K562 (cell line): Measurements from ENCODE around the gene MBD1. TPM values are rescaled to one million over a fixed set of nuclear protein-coding genes. Genes with fewer than 3 reads are reported as not detected.

ENCODE experiments used
- SIX5 ChIP-seq, 2 experiments: IDR thresholded peaks; 2 replicates each; pipeline ENCODE4 v1.6.1; 2011; ENCODE audit warnings: low read length in 2 of 2, borderline replicate concordance in 1 of 2, low read depth in 1 of 2, mild to moderate bottlenecking in 1 of 2, moderate library complexity in 1 of 2; ENCODE audit not compliant: insufficient read depth in 1 of 2
- polyA plus RNA-seq, 8 experiments: library from polyadenylated mRNA; depleted of rRNA in 4 of 8; stranded (reverse) in 5 of 8; unstranded in 3 of 8; fragments of >200 nt; fragmentation: Nextera tagmentation in 2 of 8; fragmentation: Illumina TruSeq in 1 of 8; extraction: Ambion mirVana in 2 of 8; extraction: Trizol in 1 of 8; gene quantifications; 2 replicates each; pipeline versions ENCODE4 v1.2.1 to v1.2.3, GENCODE V29; 2011 to 2014; ENCODE audit warnings: inconsistent platforms in 1 of 8, missing spikeins in 1 of 8
- total RNA-seq, 7 experiments: library from RNA; depleted of rRNA in 6 of 7; stranded (reverse); fragments of >200 nt in 6 of 7; fragmentation: Illumina TruSeq in 2 of 7; extraction: Trizol in 2 of 7; gene quantifications; 2 replicates each; pipeline versions ENCODE4 v1.2.1 to v1.2.3, GENCODE V29; 2011 to 2021; ENCODE audit warnings: low replicate concordance in 1 of 7
- TF ChIP-seq, protein P1 (sequence below), 3 experiments: fragments of 200-800 bp in 1 of 3; fragments of 250-450 bp in 1 of 3; fragments of 450-650 bp in 1 of 3; sonication (Bioruptor Pico) in 1 of 3; sonication (Bioruptor generic) in 1 of 3; formaldehyde crosslinking in 1 of 3; IDR thresholded peaks; 2 replicates each; pipeline versions ENCODE4 v1.6.1 to v1.8.0; 2016 to 2022; ENCODE audit warnings: mild to moderate bottlenecking in 2 of 3, missing genetic modification characterization in 2 of 3, missing compliant biosample characterization in 1 of 3, moderate library complexity in 1 of 3
- TF ChIP-seq, protein P2 (sequence below): sonication (generic); formaldehyde crosslinking; IDR thresholded peaks from 2 replicates; pipeline ENCODE4 v1.8.1; 2023; ENCODE audit warnings: mild to moderate bottlenecking, missing genetic modification reagents

MBD1 gene
- total and polyA plus RNA-seq, 9 of the 15 experiments (the other 6 are each of a cell fraction or from before 2014, with no cell fraction given) = 3.0 to 59.7 (median 31.7) TPM

DNA sequence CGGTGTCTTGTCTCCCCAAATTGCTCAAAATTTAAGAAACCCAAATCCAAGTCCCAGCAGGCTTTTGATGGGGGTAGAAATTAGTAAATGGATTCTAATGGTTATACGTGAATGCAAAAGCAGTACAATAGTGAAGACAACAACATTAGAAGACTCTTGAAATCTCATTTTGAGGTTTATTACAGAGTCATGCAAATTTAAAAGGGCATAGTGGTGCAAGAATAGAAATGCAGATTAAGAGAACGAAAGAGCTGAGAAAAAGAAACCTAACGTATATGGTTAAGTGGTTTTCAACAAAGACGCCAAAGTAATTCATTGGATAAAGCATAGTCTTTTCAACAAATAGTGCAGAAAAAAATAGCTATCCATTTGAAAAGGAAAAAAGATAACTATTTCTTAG lies 39.4 kb upstream of the MBD1 start (continued):
- TF ChIP-seq, protein P1, sequence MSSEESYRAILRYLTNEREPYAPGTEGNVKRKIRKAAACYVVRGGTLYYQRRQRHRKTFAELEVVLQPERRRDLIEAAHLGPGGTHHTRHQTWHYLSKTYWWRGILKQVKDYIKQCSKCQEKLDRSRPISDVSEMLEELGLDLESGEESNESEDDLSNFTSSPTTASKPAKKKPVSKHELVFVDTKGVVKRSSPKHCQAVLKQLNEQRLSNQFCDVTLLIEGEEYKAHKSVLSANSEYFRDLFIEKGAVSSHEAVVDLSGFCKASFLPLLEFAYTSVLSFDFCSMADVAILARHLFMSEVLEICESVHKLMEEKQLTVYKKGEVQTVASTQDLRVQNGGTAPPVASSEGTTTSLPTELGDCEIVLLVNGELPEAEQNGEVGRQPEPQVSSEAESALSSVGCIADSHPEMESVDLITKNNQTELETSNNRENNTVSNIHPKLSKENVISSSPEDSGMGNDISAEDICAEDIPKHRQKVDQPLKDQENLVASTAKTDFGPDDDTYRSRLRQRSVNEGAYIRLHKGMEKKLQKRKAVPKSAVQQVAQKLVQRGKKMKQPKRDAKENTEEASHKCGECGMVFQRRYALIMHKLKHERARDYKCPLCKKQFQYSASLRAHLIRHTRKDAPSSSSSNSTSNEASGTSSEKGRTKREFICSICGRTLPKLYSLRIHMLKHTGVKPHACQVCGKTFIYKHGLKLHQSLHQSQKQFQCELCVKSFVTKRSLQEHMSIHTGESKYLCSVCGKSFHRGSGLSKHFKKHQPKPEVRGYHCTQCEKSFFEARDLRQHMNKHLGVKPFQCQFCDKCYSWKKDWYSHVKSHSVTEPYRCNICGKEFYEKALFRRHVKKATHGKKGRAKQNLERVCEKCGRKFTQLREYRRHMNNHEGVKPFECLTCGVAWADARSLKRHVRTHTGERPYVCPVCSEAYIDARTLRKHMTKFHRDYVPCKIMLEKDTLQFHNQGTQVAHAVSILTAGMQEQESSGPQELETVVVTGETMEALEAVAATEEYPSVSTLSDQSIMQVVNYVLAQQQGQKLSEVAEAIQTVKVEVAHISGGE (CRISPR knock-in tag; IDR thresholded peaks at IDR 0.05) = no peak
- TF ChIP-seq, protein P2, sequence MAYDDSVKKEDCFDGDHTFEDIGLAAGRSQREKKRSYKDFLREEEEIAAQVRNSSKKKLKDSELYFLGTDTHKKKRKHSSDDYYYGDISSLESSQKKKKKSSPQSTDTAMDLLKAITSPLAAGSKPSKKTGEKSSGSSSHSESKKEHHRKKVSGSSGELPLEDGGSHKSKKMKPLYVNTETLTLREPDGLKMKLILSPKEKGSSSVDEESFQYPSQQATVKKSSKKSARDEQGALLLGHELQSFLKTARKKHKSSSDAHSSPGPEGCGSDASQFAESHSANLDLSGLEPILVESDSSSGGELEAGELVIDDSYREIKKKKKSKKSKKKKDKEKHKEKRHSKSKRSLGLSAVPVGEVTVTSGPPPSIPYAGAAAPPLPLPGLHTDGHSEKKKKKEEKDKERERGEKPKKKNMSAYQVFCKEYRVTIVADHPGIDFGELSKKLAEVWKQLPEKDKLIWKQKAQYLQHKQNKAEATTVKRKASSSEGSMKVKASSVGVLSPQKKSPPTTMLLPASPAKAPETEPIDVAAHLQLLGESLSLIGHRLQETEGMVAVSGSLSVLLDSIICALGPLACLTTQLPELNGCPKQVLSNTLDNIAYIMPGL (CRISPR knock-in tag) = no peak
- no peak for TF ChIP-seq SIX5 (IDR thresholded peaks at IDR 0.05; ENCODE audit: borderline replicate concordance in 1 of 2, insufficient read depth in 1 of 2, low read depth in 1 of 2, low read length in 2 of 2)
- TF ChIP-seq, all 486 proteins: peak for 0
